ENCODE results near the gene CAMTA1.
A peak's percentile ranks its signal among the peaks of the same experiment; 100 is the strongest.
"Not testable (repeated sequence)": the region's sequence is repeated elsewhere in the genome, so short reads cannot be mapped to it uniquely, and the experiment has no call there.

CAMTA1 gene

GRCh38 chr1:7781923-7782495 is 996.8 kb downstream of the CAMTA1 start:
- no peak for DNase-seq (ENCODE audit: low spot score)

- DNase-seq (ENCODE audit: low spot score), result peak; percentile 72
These were observed 998.0 kb downstream of the CAMTA1 start for GRCh38 chr1:7783178-7783711.

GRCh38 chr1:7783826-7784491 is 998.7 kb downstream of the CAMTA1 start, which contains the start of gene PER3:
PER3 (plus strand) TSS chr1:7784291; CDS start chr1:7784878, 587 bp downstream.
- peak; percentile 95 for DNase-seq (ENCODE audit: low spot score)

- DNase-seq (ENCODE audit: low spot score), result no peak
These were observed 999.3 kb downstream of the CAMTA1 start for GRCh38 chr1:7784492-7785071.

GRCh38 chr1:7785108-7785507 is 999.9 kb downstream of the CAMTA1 start:
- no peak for DNase-seq (ENCODE audit: low spot score)

- DNase-seq (ENCODE audit: low spot score), result no peak
These were observed 1001.5 kb downstream of the CAMTA1 start for GRCh38 chr1:7786795-7787194.

- DNase-seq (ENCODE audit: low spot score), result no peak
These were observed 1004.6 kb downstream of the CAMTA1 start for GRCh38 chr1:7789828-7790227.

GRCh38 chr1:7791027-7791426 is 1005.8 kb downstream of the CAMTA1 start:
- not testable (repeated sequence) for DNase-seq (ENCODE audit: low spot score)

GRCh38 chr1:7795406-7795805 is 1010.2 kb downstream of the CAMTA1 start:
- no peak for DNase-seq (ENCODE audit: low spot score)

- no peak for DNase-seq (ENCODE audit: low spot score)
These were observed 1020.2 kb downstream of the CAMTA1 start for GRCh38 chr1:7805460-7805859.

GRCh38 chr1:7808253-7808844 is 1023.1 kb downstream of the CAMTA1 start:
- peak; percentile 75 for DNase-seq (ENCODE audit: low spot score)

- no peak for DNase-seq (ENCODE audit: low spot score)
These were observed 1024.5 kb downstream of the CAMTA1 start for GRCh38 chr1:7809742-7810141.

- DNase-seq (ENCODE audit: low spot score), result peak; percentile 96
These were observed 1025.1 kb downstream of the CAMTA1 start for GRCh38 chr1:7810395-7810794.

GRCh38 chr1:7811476-7811875 is 1026.2 kb downstream of the CAMTA1 start:
- no peak for DNase-seq (ENCODE audit: low spot score)

- DNase-seq (ENCODE audit: low spot score), result no peak
These were observed 1028.6 kb downstream of the CAMTA1 start for GRCh38 chr1:7813677-7814373.

Measured in RKO (cell line).